Kidney epithelial cell (primary cell): ENCODE data around the gene REEP1. TPM values are rescaled to one million over a fixed set of nuclear protein-coding genes. Genes with fewer than 3 reads are reported as not detected.

Experiments
- DNase-seq: peaks from one replicate; pipeline ENCODE4 v3.0.0-alpha.2; 2010; ENCODE audit warnings: low read depth
- H3K27me3 ChIP-seq: 2 replicates; pipeline ENCODE4 v1.6.0; 2011; ENCODE audit warnings: low read length; ENCODE audit not compliant: control insufficient read depth, insufficient read depth
- H3K36me3 ChIP-seq: 2 replicates; pipeline ENCODE4 v1.5.1; 2011; ENCODE audit warnings: low read length; ENCODE audit not compliant: control insufficient read depth, insufficient read depth
- H3K4me3 ChIP-seq: 2 replicates; pipeline ENCODE4 v1.5.1; 2011; ENCODE audit warnings: low read depth, mild to moderate bottlenecking, control low read depth, low read length
- CTCF ChIP-seq: IDR thresholded peaks from 2 replicates; pipeline ENCODE4 v1.5.1; 2011; ENCODE audit warnings: mild to moderate bottlenecking, moderate library complexity, low read length, control low read depth, inconsistent platforms; ENCODE audit not compliant: insufficient read depth, poor library complexity, severe bottlenecking
- total RNA-seq: library from RNA; depleted of rRNA; stranded (reverse); fragments of >200 nt; gene quantifications from 2 replicates; pipeline ENCODE4 v1.2.3, GENCODE V29; 2015

The REEP1 gene
- total RNA-seq, 1 donor from 2014 or later, result 1.3 TPM

DNA sequence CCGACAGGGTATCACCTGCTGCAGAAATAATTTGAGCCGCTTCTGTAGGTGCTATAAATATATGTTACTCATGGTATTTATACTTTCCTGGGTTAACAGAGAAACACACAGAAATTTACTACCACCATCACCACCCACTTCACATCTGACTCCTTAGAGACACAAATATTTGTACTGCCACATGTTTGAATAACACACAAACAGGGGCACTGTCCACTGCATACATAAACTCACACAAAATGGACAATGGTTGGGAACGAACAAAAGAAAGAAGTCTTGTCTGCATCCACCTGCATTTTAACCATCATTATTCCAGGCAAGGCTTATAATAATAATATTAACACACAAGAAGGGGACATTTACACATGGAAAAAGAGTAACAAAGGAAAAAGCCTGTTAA lies 166.1 kb downstream of the REEP1 start:
- no peak for DNase-seq
- no peak for TF ChIP-seq CTCF
- H3K4me3 ChIP-seq, result no peak overlapping the region
- no peaks in the 10 kb centered on the region for H3K27me3 ChIP-seq
- peaks cover 2% of the 10 kb centered on the region for H3K36me3 ChIP-seq

GRCh38 chr2:86170449-86170848 lies 167.0 kb downstream of the REEP1 start:
- Histone ChIP-seq H3K4me3 (no peak overlapping the region), H3K36me3 (peaks cover 1% of the 10 kb centered on the region), H3K27me3 (no peaks in the 10 kb centered on the region)
- DNase-seq, result no peak
- no peak for TF ChIP-seq CTCF

Other genes starting within 250 kb of the REEP1 start
- 33.7 and 36.8 TPM in 2 replicates for gene POLR1A, start 231.7 kb downstream of the REEP1 start, total RNA-seq
- gene PTCD3, start 231.4 kb downstream of the REEP1 start, total RNA-seq, result 48.9 and 66.1 TPM in 2 replicates
- gene IMMT, start 142.2 kb downstream of the REEP1 start, total RNA-seq, result 66.9 and 77.2 TPM in 2 replicates
- gene MRPL35, start 138.2 kb downstream of the REEP1 start, total RNA-seq, result 24.5 and 32.2 TPM in 2 replicates
- 20.4 and 21.9 TPM in 2 replicates for gene KDM3A, start 103.7 kb upstream of the REEP1 start, total RNA-seq
- gene CHMP3, start 225.8 kb upstream of the REEP1 start, total RNA-seq, result 76.7 and 106 TPM in 2 replicates